Measurements from ENCODE around the gene USP48.
"Not testable (repeated sequence)": the region's sequence is repeated elsewhere in the genome, so short reads cannot be mapped to it uniquely, and the experiment has no call there.

USP48 gene

DNA sequence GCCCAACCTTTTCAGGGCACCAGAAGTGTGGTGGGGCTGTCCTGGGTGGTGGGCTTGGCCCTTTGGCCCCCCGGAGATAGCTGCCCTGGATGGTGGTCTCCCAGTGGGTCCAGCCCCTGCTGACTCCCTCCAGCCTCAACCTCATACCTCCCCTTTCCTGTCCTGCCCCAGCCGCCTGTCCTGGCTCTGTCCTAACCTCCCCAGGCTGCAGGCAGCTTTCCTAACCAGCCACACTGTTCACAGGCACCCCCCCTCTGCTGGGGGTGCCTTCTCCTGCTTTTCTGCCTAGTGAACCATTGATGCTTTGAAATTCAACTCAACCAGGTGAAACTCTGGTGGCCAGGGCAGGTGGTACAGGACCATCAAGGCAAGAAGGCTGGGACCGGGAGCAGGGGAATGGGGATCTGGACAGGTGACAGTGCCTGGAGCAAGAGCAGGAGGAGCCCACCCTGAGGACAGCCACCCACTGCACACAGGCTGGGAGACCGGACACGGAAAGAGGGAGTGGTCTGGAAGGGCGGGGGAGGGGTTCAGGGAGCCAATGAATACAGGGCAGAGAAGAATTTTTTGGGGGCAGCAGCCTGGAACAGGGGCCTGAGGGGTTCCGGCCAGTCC is 149.7 kb downstream of the USP48 start:
- Histone ChIP-seq H3K14ac (ENCODE audit: low read length) (no peak overlapping the region), H3K9ac (ENCODE audit: low read depth, low read length, poor library complexity) (no peak overlapping the region), H3K18ac (ENCODE audit: low read length) (peak overlapping the region; percentile 84), H2AK5ac (ENCODE audit: low read depth, low read length) (peak overlapping the region; percentile 80), H2BK120ac (ENCODE audit: low read depth, low read length) (no peak overlapping the region), H2BK5ac (ENCODE audit: low read length) (peak overlapping the region; percentile 68), H3K9me3 (replicated peaks in 1 of 2; ENCODE audit: control insufficient read depth in 2 of 2, insufficient read depth in 1 of 2, low read depth in 1 of 2, low read length in 2 of 2) (no peaks in the 10 kb centered on the region), H3K23ac (ENCODE audit: low read depth, low read length, poor library complexity) (peak overlapping the region; percentile 87), H2AFZ (ENCODE audit: low read length) (no peak overlapping the region), H3K4ac (ENCODE audit: low read length) (no peak overlapping the region), H4K91ac (ENCODE audit: low read depth, low read length, poor library complexity) (peak overlapping the region; percentile 42), H4K8ac (ENCODE audit: low read depth, low read length) (no peak overlapping the region), H3K4me3 (ENCODE audit: low read length in 2 of 2) (peak overlapping the region in 1 of 2 donors; percentile 36), H3K27me3 (ENCODE audit: control insufficient read depth in 3 of 3, insufficient read depth in 3 of 3, low read depth in 1 of 3, low read length in 3 of 3) (peaks cover 0 to 2% (median 0%) of the 10 kb centered on the region in 3 experiments), H3K36me3 (replicated peaks in 1 of 2; ENCODE audit: control insufficient read depth in 2 of 2, insufficient read depth in 2 of 2, low read length in 2 of 2) (no peaks in the 10 kb centered on the region), H3K27ac (replicated peaks; ENCODE audit: low read length) (no peak overlapping the region), H2BK15ac (ENCODE audit: low read length) (peak overlapping the region; percentile 86), H3K4me1 (ENCODE audit: control insufficient read depth in 2 of 2, insufficient read depth in 1 of 2, low read depth in 1 of 2, low read length in 2 of 2) (peaks cover 16 to 21% of the 10 kb centered on the region in 2 donors), H3K79me1 (ENCODE audit: low read depth, low read length) (peaks cover 2% of the 10 kb centered on the region), H3K4me2 (ENCODE audit: insufficient read depth, low read length, poor library complexity, severe bottlenecking) (no peak overlapping the region), H2BK12ac (ENCODE audit: low read length) (no peak overlapping the region)
- no peak for DNase-seq (ENCODE audit: low spot score)
- no CpG with 5 or more reads among the region's 7 CpGs for WGBS, 2 donors (ENCODE audit: extremely low coverage in 2 of 2, insufficient read length in 2 of 2, insufficient replicate concordance in 1 of 2)

- Histone ChIP-seq H2AFZ (ENCODE audit: low read length) (peak overlapping the region; percentile 26), H3K79me1 (ENCODE audit: low read depth, low read length) (peaks cover 2% of the 10 kb centered on the region), H2BK15ac (ENCODE audit: low read length) (peak overlapping the region; percentile 83), H2BK12ac (ENCODE audit: low read length) (peak overlapping the region; percentile 8), H3K14ac (ENCODE audit: low read length) (no peak overlapping the region), H2AK5ac (ENCODE audit: low read depth, low read length) (peak overlapping the region; percentile 68), H3K4me3 (ENCODE audit: low read length in 2 of 2) (no peak overlapping the region), H3K36me3 (replicated peaks in 1 of 2; ENCODE audit: control insufficient read depth in 2 of 2, insufficient read depth in 2 of 2, low read length in 2 of 2) (no peaks in the 10 kb centered on the region), H2BK120ac (ENCODE audit: low read depth, low read length) (no peak overlapping the region), H4K8ac (ENCODE audit: low read depth, low read length) (no peak overlapping the region), H3K9me3 (replicated peaks in 1 of 2; ENCODE audit: control insufficient read depth in 2 of 2, insufficient read depth in 1 of 2, low read depth in 1 of 2, low read length in 2 of 2) (no peaks in the 10 kb centered on the region), H2BK5ac (ENCODE audit: low read length) (peak overlapping the region; percentile 49), H3K4me1 (ENCODE audit: control insufficient read depth in 2 of 2, insufficient read depth in 1 of 2, low read depth in 1 of 2, low read length in 2 of 2) (peaks cover 16 to 21% of the 10 kb centered on the region in 2 donors), H3K4me2 (ENCODE audit: insufficient read depth, low read length, poor library complexity, severe bottlenecking) (no peak overlapping the region), H3K27me3 (ENCODE audit: control insufficient read depth in 3 of 3, insufficient read depth in 3 of 3, low read depth in 1 of 3, low read length in 3 of 3) (peaks cover 0 to 2% (median 0%) of the 10 kb centered on the region in 3 experiments), H3K4ac (ENCODE audit: low read length) (no peak overlapping the region), H4K91ac (ENCODE audit: low read depth, low read length, poor library complexity) (peak overlapping the region; percentile 33), H3K18ac (ENCODE audit: low read length) (peak overlapping the region; percentile 49), H3K23ac (ENCODE audit: low read depth, low read length, poor library complexity) (peak overlapping the region; percentile 70), H3K9ac (ENCODE audit: low read depth, low read length, poor library complexity) (no peak overlapping the region), H3K27ac (replicated peaks; ENCODE audit: low read length) (no peak overlapping the region)
- WGBS, 2 donors (ENCODE audit: extremely low coverage in 2 of 2, insufficient read length in 2 of 2, insufficient replicate concordance in 1 of 2) = no CpG with 5 or more reads among the region's 19 CpGs
- DNase-seq (ENCODE audit: low spot score) = no peak
These were observed 150.7 kb downstream of the USP48 start for GRCh38 chr1:21631944-21632887.

GRCh38 chr1:21631590-21631943 is 151.4 kb downstream of the USP48 start:
- not testable (repeated sequence) for H3K79me1 ChIP-seq (ENCODE audit: low read depth, low read length); H2BK120ac ChIP-seq (ENCODE audit: low read depth, low read length); H3K4me3 ChIP-seq (ENCODE audit: low read length in 2 of 2); H3K14ac ChIP-seq (ENCODE audit: low read length); H3K9me3 ChIP-seq (replicated peaks in 1 of 2; ENCODE audit: control insufficient read depth in 2 of 2, insufficient read depth in 1 of 2, low read depth in 1 of 2, low read length in 2 of 2); H3K4ac ChIP-seq (ENCODE audit: low read length); H3K9ac ChIP-seq (ENCODE audit: low read depth, low read length, poor library complexity); DNase-seq (ENCODE audit: low spot score); H3K27me3 ChIP-seq (ENCODE audit: control insufficient read depth in 3 of 3, insufficient read depth in 3 of 3, low read depth in 1 of 3, low read length in 3 of 3); H3K4me2 ChIP-seq (ENCODE audit: insufficient read depth, low read length, poor library complexity, severe bottlenecking); H4K8ac ChIP-seq (ENCODE audit: low read depth, low read length); H3K36me3 ChIP-seq (replicated peaks in 1 of 2; ENCODE audit: control insufficient read depth in 2 of 2, insufficient read depth in 2 of 2, low read length in 2 of 2)
- Histone ChIP-seq H2AK5ac (ENCODE audit: low read depth, low read length) (peak overlapping the region; percentile 68), H2BK15ac (ENCODE audit: low read length) (peak overlapping the region; percentile 83), H2BK12ac (ENCODE audit: low read length) (peak overlapping the region; percentile 8), H3K4me1 (ENCODE audit: control insufficient read depth in 2 of 2, insufficient read depth in 1 of 2, low read depth in 1 of 2, low read length in 2 of 2) (peaks cover 16 to 21% of the 10 kb centered on the region in 2 donors), H3K27ac (replicated peaks; ENCODE audit: low read length) (peak overlapping the region; percentile 38), H2BK5ac (ENCODE audit: low read length) (peak overlapping the region; percentile 49), H3K23ac (ENCODE audit: low read depth, low read length, poor library complexity) (peak overlapping the region; percentile 70), H3K18ac (ENCODE audit: low read length) (peak overlapping the region; percentile 49), H2AFZ (ENCODE audit: low read length) (peak overlapping the region; percentile 26), H4K91ac (ENCODE audit: low read depth, low read length, poor library complexity) (peak overlapping the region; percentile 33)
- no CpG with 5 or more reads among the region's 8 CpGs for WGBS, 2 donors (ENCODE audit: extremely low coverage in 2 of 2, insufficient read length in 2 of 2, insufficient replicate concordance in 1 of 2)
